ENCODE measurements around the gene XAB2. TPM values are rescaled to one million over a fixed set of nuclear protein-coding genes. Genes with fewer than 3 reads are reported as not detected.
A peak's percentile ranks its signal among the peaks of the same experiment; 100 is the strongest.

Gene XAB2
- total RNA-seq, 3 donors from 2014 or later: 41.3 to 49.0 (median 41.9) TPM

DNA sequence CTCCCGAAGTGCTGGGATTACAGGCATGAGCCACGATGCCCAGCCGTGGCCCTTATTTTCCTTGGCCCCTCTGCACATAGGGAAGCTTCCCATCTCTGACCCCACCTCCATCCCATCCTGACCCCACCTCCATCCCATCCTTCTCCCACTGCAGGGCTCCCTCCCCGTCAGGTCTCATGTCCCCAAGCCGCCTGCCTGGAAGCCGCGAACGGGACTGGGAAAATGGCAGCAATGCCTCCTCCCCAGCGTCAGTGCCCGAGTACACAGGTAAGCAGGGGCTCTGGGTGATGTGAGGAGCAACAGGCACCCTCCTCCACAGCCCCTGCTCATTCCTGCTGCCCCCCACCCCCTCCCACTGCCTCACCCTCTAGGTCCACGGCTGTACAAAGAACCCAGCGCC, 12.2 kb downstream of the XAB2 start:
- Histone ChIP-seq H3K27ac (peak overlapping the region; percentile 90 to 94), H3K9me3 (no peaks in the 10 kb centered on the region)

DNA sequence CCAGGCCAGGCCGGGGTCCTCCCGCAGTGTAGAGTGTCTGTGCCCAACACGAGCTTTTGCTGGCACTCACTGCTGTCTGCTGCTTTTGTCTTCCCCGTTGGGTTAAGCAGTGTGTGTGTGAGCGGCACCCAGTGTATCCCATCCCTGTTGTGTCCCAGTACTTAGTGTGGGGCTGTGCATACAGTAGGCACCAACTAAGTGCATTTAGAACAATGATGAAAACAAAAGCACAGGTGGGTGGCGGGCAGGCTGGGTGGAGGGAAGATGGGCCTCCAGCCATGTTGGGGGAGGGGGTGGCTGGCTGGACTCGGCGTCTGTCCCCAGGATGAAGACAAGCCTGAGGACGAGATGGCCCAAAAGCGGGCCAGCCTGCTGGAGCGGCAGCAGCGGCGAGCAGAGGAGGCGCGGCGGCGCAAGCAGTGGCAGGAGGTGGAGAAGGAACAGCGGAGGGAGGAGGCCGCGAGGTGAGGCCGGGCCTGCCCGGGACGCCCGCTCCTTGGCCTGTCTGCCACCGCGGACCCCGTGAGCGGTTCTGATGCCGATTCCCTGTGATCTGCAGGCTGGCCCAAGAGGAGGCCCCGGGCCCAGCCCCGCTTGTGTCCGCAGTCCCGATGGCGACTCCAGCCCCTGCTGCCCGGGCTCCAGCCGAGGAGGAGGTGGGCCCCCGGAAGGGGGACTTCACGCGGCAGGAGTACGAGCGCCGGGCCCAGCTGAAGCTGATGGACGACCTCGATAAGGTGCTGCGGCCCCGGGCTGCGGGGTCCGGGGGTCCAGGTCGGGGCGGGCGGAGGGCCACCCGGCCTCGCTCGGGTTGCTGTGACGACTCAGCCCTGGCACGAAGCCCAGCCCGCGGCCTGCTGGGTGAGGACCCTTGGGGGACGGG, 14.2 kb downstream of the XAB2 start:
- Histone ChIP-seq H3K4me1 (peaks cover 0 to 9% of the 10 kb centered on the region in 2 donors), H3K27me3 (no peaks in the 10 kb centered on the region), H3K36me3 (no peaks in the 10 kb centered on the region), H3K4me3 (no peak overlapping the region), H3K27ac (no peak overlapping the region), H3K9me3 (no peaks in the 10 kb centered on the region)
- no peak for DNase-seq (ENCODE audit: low spot score in 2 of 2)
- no peak for TF ChIP-seq POLR2AphosphoS5 (IDR thresholded peaks at IDR 0.05)
- TF ChIP-seq, protein P1, sequence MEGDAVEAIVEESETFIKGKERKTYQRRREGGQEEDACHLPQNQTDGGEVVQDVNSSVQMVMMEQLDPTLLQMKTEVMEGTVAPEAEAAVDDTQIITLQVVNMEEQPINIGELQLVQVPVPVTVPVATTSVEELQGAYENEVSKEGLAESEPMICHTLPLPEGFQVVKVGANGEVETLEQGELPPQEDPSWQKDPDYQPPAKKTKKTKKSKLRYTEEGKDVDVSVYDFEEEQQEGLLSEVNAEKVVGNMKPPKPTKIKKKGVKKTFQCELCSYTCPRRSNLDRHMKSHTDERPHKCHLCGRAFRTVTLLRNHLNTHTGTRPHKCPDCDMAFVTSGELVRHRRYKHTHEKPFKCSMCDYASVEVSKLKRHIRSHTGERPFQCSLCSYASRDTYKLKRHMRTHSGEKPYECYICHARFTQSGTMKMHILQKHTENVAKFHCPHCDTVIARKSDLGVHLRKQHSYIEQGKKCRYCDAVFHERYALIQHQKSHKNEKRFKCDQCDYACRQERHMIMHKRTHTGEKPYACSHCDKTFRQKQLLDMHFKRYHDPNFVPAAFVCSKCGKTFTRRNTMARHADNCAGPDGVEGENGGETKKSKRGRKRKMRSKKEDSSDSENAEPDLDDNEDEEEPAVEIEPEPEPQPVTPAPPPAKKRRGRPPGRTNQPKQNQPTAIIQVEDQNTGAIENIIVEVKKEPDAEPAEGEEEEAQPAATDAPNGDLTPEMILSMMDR (IDR thresholded peaks at IDR 0.05): no peak
- no peak for TF ChIP-seq POLR2A (IDR thresholded peaks at IDR 0.05)
- intact Hi-C loops (cut with DNase I; ENCODE audit: low total_unique reads): no loop called here

More for the DNA sequence above, 12.2 kb downstream of the XAB2 start:
- no peak for DNase-seq (ENCODE audit: low spot score in 2 of 2)
- intact Hi-C loops (cut with DNase I; ENCODE audit: low total_unique reads): no loop called here
- Histone ChIP-seq H3K4me3 (no peak overlapping the region), H3K27me3 (no peaks in the 10 kb centered on the region), H3K36me3 (peaks cover 1% of the 10 kb centered on the region), H3K4me1 (peaks cover 0 to 14% of the 10 kb centered on the region in 2 donors)
- TF ChIP-seq POLR2A (IDR thresholded peaks at IDR 0.05) (no peak), POLR2AphosphoS5 (IDR thresholded peaks at IDR 0.05) (no peak)
- TF ChIP-seq, protein P1 (IDR thresholded peaks at IDR 0.05): no peak

GRCh38 chr19:7612282-7613274, 16.8 kb downstream of the XAB2 start:
- no peak overlapping the region for H3K27ac ChIP-seq
- TF ChIP-seq, protein P1 (IDR thresholded peaks at IDR 0.05): no peak
- TF ChIP-seq POLR2A (IDR thresholded peaks at IDR 0.05): no peak
- no peak for TF ChIP-seq POLR2AphosphoS5 (IDR thresholded peaks at IDR 0.05)
- H3K36me3 ChIP-seq: no peaks in the 10 kb centered on the region
- H3K4me3 ChIP-seq: no peak overlapping the region
- no peaks in the 10 kb centered on the region for H3K9me3 ChIP-seq
- no peaks in the 10 kb centered on the region for H3K4me1 ChIP-seq
- no peak for DNase-seq (ENCODE audit: low spot score in 2 of 2)
- intact Hi-C loops (cut with DNase I; ENCODE audit: low total_unique reads): no loop called here
- H3K27me3 ChIP-seq: no peaks in the 10 kb centered on the region

DNA sequence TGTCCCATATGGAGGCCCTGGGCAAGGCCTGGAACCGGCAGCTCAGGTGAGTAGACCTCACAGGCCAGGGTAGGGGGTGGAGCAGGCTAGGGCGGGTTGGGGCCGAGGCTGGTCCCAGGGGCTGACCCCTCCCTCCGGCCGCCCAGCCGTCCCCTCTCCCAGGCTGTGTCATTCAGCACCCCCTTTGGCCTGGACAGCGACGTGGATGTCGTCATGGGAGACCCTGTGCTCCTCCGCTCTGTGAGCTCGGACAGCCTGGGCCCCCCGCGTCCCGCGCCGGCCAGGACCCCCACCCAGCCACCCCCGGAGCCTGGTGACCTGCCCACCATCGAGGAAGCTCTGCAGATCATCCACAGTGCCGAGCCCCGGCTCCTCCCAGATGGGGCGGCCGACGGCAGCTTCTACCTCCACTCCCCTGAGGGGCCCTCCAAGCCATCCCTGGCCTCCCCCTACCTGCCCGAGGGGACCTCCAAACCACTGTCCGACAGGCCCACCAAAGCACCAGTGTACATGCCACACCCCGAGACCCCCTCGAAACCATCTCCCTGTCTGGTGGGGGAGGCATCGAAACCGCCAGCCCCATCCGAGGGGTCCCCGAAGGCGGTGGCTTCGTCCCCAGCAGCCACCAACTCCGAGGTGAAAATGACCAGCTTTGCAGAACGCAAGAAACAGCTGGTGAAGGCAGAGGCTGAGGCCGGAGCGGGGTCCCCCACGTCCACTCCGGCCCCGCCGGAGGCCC, 17.6 kb downstream of the XAB2 start:
- H3K4me3 ChIP-seq: no peak overlapping the region
- no peaks in the 10 kb centered on the region for H3K9me3 ChIP-seq
- no peaks in the 10 kb centered on the region for H3K36me3 ChIP-seq
- DNase-seq (ENCODE audit: low spot score in 2 of 2): no peak
- no peaks in the 10 kb centered on the region for H3K4me1 ChIP-seq
- no peak overlapping the region for H3K27ac ChIP-seq
- TF ChIP-seq POLR2AphosphoS5 (IDR thresholded peaks at IDR 0.05) (no peak), POLR2A (IDR thresholded peaks at IDR 0.05) (no peak)
- TF ChIP-seq, protein P1 (IDR thresholded peaks at IDR 0.05): no peak
- H3K27me3 ChIP-seq: no peaks in the 10 kb centered on the region
- intact Hi-C loops (cut with DNase I; ENCODE audit: low total_unique reads): loop anchor here (2.0 kb wide), 1 partner anchor 61 kb away; no protein-coding TSS in a partner anchor
